NCI-H510A treated with DMSO at 0.1 percent for 48 hours (cell line): ENCODE measurements around the gene NCBP2.

Experiments used
- DNase-seq: peaks from one replicate; lab custom pipeline; 2025; lab: John Stamatoyannopoulos, UW

NCBP2 gene

GRCh38 chr3:196942226-196942914 is at the start of gene NCBP2:
NCBP2 (minus strand) TSS chr3:196942528; CDS start chr3:196942503, 25 bp downstream.
- DNase-seq: peak; percentile 98

GRCh38 chr3:196991581-196992460 is 49.5 kb upstream of the NCBP2 start:
- DNase-seq: no peak

GRCh38 chr3:196990601-196991007 is 48.3 kb upstream of the NCBP2 start:
- DNase-seq: no peak

- peak; percentile 91 for DNase-seq
Observed at GRCh38 chr3:196989721-196990262, 47.5 kb upstream of the NCBP2 start.

- DNase-seq: peak; percentile 32
Observed at GRCh38 chr3:196988241-196989029, 46.1 kb upstream of the NCBP2 start.

- DNase-seq: no peak
Observed at GRCh38 chr3:196987022-196987421, 44.7 kb upstream of the NCBP2 start.

- DNase-seq: no peak
Observed at GRCh38 chr3:196985954-196986885, 43.9 kb upstream of the NCBP2 start.

GRCh38 chr3:196985298-196985697 is 43.0 kb upstream of the NCBP2 start:
- no peak for DNase-seq

GRCh38 chr3:196983186-196983585 is 40.9 kb upstream of the NCBP2 start:
- DNase-seq: no peak

GRCh38 chr3:196981657-196982056 is 39.3 kb upstream of the NCBP2 start:
- no peak for DNase-seq

GRCh38 chr3:196979545-196979944 is 37.2 kb upstream of the NCBP2 start:
- no peak for DNase-seq

GRCh38 chr3:196976941-196977340 is 34.6 kb upstream of the NCBP2 start:
- no peak for DNase-seq

- DNase-seq: no peak
Observed at GRCh38 chr3:196975349-196975748, 33.0 kb upstream of the NCBP2 start.

- no peak for DNase-seq
Observed at GRCh38 chr3:196974661-196975060, 32.3 kb upstream of the NCBP2 start.

GRCh38 chr3:196971094-196971698 is 28.9 kb upstream of the NCBP2 start:
- no peak for DNase-seq

- DNase-seq: no peak
Observed at GRCh38 chr3:196970547-196971093, 28.3 kb upstream of the NCBP2 start.

GRCh38 chr3:196969660-196970546 is 27.6 kb upstream of the NCBP2 start:
- DNase-seq: peak; percentile 67

- DNase-seq: no peak
Observed at GRCh38 chr3:196969134-196969659, 26.9 kb upstream of the NCBP2 start.
